MG63 (cell line): ENCODE results near the gene SMAD6. TPM values are rescaled to one million over a fixed set of nuclear protein-coding genes. Genes with fewer than 3 reads are reported as not detected.
A peak's percentile ranks its signal among the peaks of the same experiment; 100 is the strongest.

Source experiments
- DNase-seq: peaks from one replicate; pipeline ENCODE4 v3.0.0-alpha.2; 2020
- H3K27me3 ChIP-seq: fragments of 250-450 bp; sonication (Bioruptor Pico); 2 replicates; pipeline ENCODE4 v1.5.1; 2020; ENCODE audit warnings: mild to moderate bottlenecking, moderate library complexity
- H3K36me3 ChIP-seq: fragments of 250-450 bp; sonication (Bioruptor Pico); 2 replicates; pipeline ENCODE4 v1.5.1; 2020; ENCODE audit warnings: mild to moderate bottlenecking, moderate library complexity
- H3K4me3 ChIP-seq: fragments of 250-450 bp; sonication (Bioruptor Pico); 2 replicates; pipeline ENCODE4 v1.5.1; 2020; ENCODE audit warnings: mild to moderate bottlenecking, moderate library complexity
- H3K9me3 ChIP-seq: fragments of 250-450 bp; sonication (Bioruptor Pico); 2 replicates; pipeline ENCODE4 v1.5.1; 2020; ENCODE audit warnings: mild to moderate bottlenecking, moderate library complexity
- total RNA-seq: library from RNA; depleted of rRNA; stranded (reverse); fragments of >200 nt; shearing (Covaris generic); gene quantifications from 2 replicates; pipeline ENCODE4 v1.2.3, GENCODE V29; 2014; ENCODE audit warnings: low replicate concordance

Gene SMAD6
- total RNA-seq, 1 experiment from 2014 or later, result 37.8 TPM

- Histone ChIP-seq H3K36me3 (peaks cover 73% of the 10 kb centered on the region), H3K9me3 (no peaks in the 10 kb centered on the region), H3K27me3 (no peaks in the 10 kb centered on the region), H3K4me3 (peak overlapping the region; percentile 25)
- DNase-seq, result peak; percentile 93
These were observed 5.5 kb downstream of the SMAD6 start for GRCh38 chr15:66707310-66708082.

GRCh38 chr15:66708389-66708788 lies 6.4 kb downstream of the SMAD6 start:
- DNase-seq, result no peak
- no peaks in the 10 kb centered on the region for H3K9me3 ChIP-seq
- H3K36me3 ChIP-seq, result peaks cover 82% of the 10 kb centered on the region
- H3K4me3 ChIP-seq, result peak overlapping the region; percentile 25; the same call in 1 of the 2 replicates
- H3K27me3 ChIP-seq, result no peaks in the 10 kb centered on the region

GRCh38 chr15:66709884-66710283 lies 7.8 kb downstream of the SMAD6 start:
- no peak for DNase-seq
- peaks cover 86% of the 10 kb centered on the region for H3K36me3 ChIP-seq
- H3K27me3 ChIP-seq, result no peaks in the 10 kb centered on the region
- no peaks in the 10 kb centered on the region for H3K9me3 ChIP-seq
- no peak overlapping the region for H3K4me3 ChIP-seq

GRCh38 chr15:66711260-66711659 lies 9.2 kb downstream of the SMAD6 start:
- no peak overlapping the region for H3K4me3 ChIP-seq
- no peaks in the 10 kb centered on the region for H3K27me3 ChIP-seq
- DNase-seq, result no peak
- H3K9me3 ChIP-seq, result no peaks in the 10 kb centered on the region
- H3K36me3 ChIP-seq, result peaks cover 87% of the 10 kb centered on the region

- no peak for DNase-seq
- Histone ChIP-seq H3K27me3 (no peaks in the 10 kb centered on the region), H3K36me3 (peaks cover 87% of the 10 kb centered on the region), H3K9me3 (no peaks in the 10 kb centered on the region), H3K4me3 (no peak overlapping the region)
These were observed 9.8 kb downstream of the SMAD6 start for GRCh38 chr15:66711862-66712261.

- no peaks in the 10 kb centered on the region for H3K9me3 ChIP-seq
- peaks cover 95% of the 10 kb centered on the region for H3K36me3 ChIP-seq
- no peak for DNase-seq
- no peaks in the 10 kb centered on the region for H3K27me3 ChIP-seq
- no peak overlapping the region for H3K4me3 ChIP-seq
These were observed 11.9 kb downstream of the SMAD6 start for GRCh38 chr15:66713843-66714508.

- H3K4me3 ChIP-seq, result no peak overlapping the region
- DNase-seq, result no peak
These were observed 12.5 kb downstream of the SMAD6 start for GRCh38 chr15:66714543-66714981.

GRCh38 chr15:66715181-66715624 lies 13.2 kb downstream of the SMAD6 start:
- Histone ChIP-seq H3K4me3 (no peak overlapping the region), H3K36me3 (peaks cover 89% of the 10 kb centered on the region), H3K27me3 (no peaks in the 10 kb centered on the region), H3K9me3 (no peaks in the 10 kb centered on the region)
- no peak for DNase-seq

More at GRCh38 chr15:66714543-66714981, 12.5 kb downstream of the SMAD6 start:
- Histone ChIP-seq H3K9me3 (no peaks in the 10 kb centered on the region), H3K27me3 (no peaks in the 10 kb centered on the region), H3K36me3 (peaks cover 94% of the 10 kb centered on the region)

- H3K4me3 ChIP-seq, result no peak overlapping the region
- no peak for DNase-seq
- no peaks in the 10 kb centered on the region for H3K27me3 ChIP-seq
- H3K36me3 ChIP-seq, result peaks cover 89% of the 10 kb centered on the region
- no peaks in the 10 kb centered on the region for H3K9me3 ChIP-seq
These were observed 14.0 kb downstream of the SMAD6 start for GRCh38 chr15:66715720-66716655.

GRCh38 chr15:66716656-66717020 lies 14.6 kb downstream of the SMAD6 start:
- DNase-seq, result no peak
- Histone ChIP-seq H3K36me3 (peaks cover 89% of the 10 kb centered on the region), H3K27me3 (no peaks in the 10 kb centered on the region), H3K9me3 (no peaks in the 10 kb centered on the region), H3K4me3 (no peak overlapping the region)

- no peak for DNase-seq
- H3K9me3 ChIP-seq, result no peaks in the 10 kb centered on the region
- H3K27me3 ChIP-seq, result no peaks in the 10 kb centered on the region
- H3K36me3 ChIP-seq, result peaks cover 91% of the 10 kb centered on the region
- H3K4me3 ChIP-seq, result no peak overlapping the region
These were observed 16.4 kb downstream of the SMAD6 start for GRCh38 chr15:66718220-66718988.

GRCh38 chr15:66719471-66719870 lies 17.4 kb downstream of the SMAD6 start:
- H3K4me3 ChIP-seq, result no peak overlapping the region
- no peaks in the 10 kb centered on the region for H3K27me3 ChIP-seq
- H3K9me3 ChIP-seq, result no peaks in the 10 kb centered on the region
- peaks cover 91% of the 10 kb centered on the region for H3K36me3 ChIP-seq
- no peak for DNase-seq

GRCh38 chr15:66720206-66721010 lies 18.4 kb downstream of the SMAD6 start:
- peak; percentile 93 for DNase-seq
- Histone ChIP-seq H3K4me3 (no peak overlapping the region), H3K36me3 (peaks cover 91% of the 10 kb centered on the region), H3K9me3 (no peaks in the 10 kb centered on the region), H3K27me3 (no peaks in the 10 kb centered on the region)

- Histone ChIP-seq H3K36me3 (peaks cover 92% of the 10 kb centered on the region), H3K27me3 (no peaks in the 10 kb centered on the region), H3K9me3 (no peaks in the 10 kb centered on the region), H3K4me3 (no peak overlapping the region)
- no peak for DNase-seq
These were observed 19.0 kb downstream of the SMAD6 start for GRCh38 chr15:66721020-66721419.

- H3K4me3 ChIP-seq, result no peak overlapping the region
- no peak for DNase-seq
- H3K27me3 ChIP-seq, result no peaks in the 10 kb centered on the region
- no peaks in the 10 kb centered on the region for H3K9me3 ChIP-seq
- peaks cover 90% of the 10 kb centered on the region for H3K36me3 ChIP-seq
These were observed 19.5 kb downstream of the SMAD6 start for GRCh38 chr15:66721501-66721937.
